Natural killer cell (primary cell): Measurements from ENCODE around the gene NR1I2. TPM values are rescaled to one million over a fixed set of nuclear protein-coding genes. Genes with fewer than 3 reads are reported as not detected.

Experiments used
- ATAC-seq, 3 donors: fragments of 150-1000 bp in 2 of 3; fragments of 200-7000 bp in 1 of 3; cut with Tn5 transposase; 1 replicate in 1 of 3; 2 replicates in 2 of 3; pipeline ENCODE4 v1.10.0; 2021; ENCODE audit warnings: mild to moderate bottlenecking in 2 of 3, moderate library complexity in 2 of 3
- DNase-seq, 2 donors: peaks; one replicate each; pipeline versions ENCODE4 v3.0.0 to v3.0.0-alpha.2; 2013 to 2021; ENCODE audit warnings: mixed read lengths in 1 of 2
- H3K27ac ChIP-seq: one replicate; pipeline ENCODE4 v1.5.1; 2013; ENCODE audit warnings: mild to moderate bottlenecking, low read length
- H3K27me3 ChIP-seq: one replicate; pipeline ENCODE4 v1.6.1; 2013; ENCODE audit warnings: low read length; ENCODE audit not compliant: control insufficient read depth, insufficient read depth
- H3K36me3 ChIP-seq: one replicate; pipeline ENCODE4 v1.6.1; 2013; ENCODE audit warnings: low read length; ENCODE audit not compliant: control insufficient read depth, insufficient read depth
- H3K4me1 ChIP-seq: one replicate; pipeline ENCODE4 v1.6.1; 2013; ENCODE audit warnings: low read length; ENCODE audit not compliant: control insufficient read depth, insufficient read depth
- H3K4me3 ChIP-seq: one replicate; pipeline ENCODE4 v1.5.1; 2013; ENCODE audit warnings: low read length
- H3K9me3 ChIP-seq: one replicate; pipeline ENCODE4 v1.6.1; 2013; ENCODE audit warnings: low read length; ENCODE audit not compliant: control insufficient read depth, insufficient read depth
- H3K27ac Mint-ChIP-seq, 2 donors: one replicate each; pipeline ENCODE4 v1.8.0; 2022; ENCODE audit warnings: mild to moderate bottlenecking in 2 of 2, mixed read lengths in 2 of 2, moderate library complexity in 1 of 2
- H3K27me3 Mint-ChIP-seq, 2 donors: one replicate each; pipeline ENCODE4 v1.8.0; 2022; ENCODE audit warnings: low read depth in 2 of 2, mixed read lengths in 2 of 2
- H3K36me3 Mint-ChIP-seq: one replicate; pipeline ENCODE4 v1.8.0; 2022; ENCODE audit warnings: mixed read lengths
- H3K4me1 Mint-ChIP-seq, 2 donors: one replicate each; pipeline ENCODE4 v1.8.0; 2022; ENCODE audit warnings: mixed read lengths in 2 of 2
- H3K4me3 Mint-ChIP-seq: one replicate; pipeline ENCODE4 v1.8.0; 2022; ENCODE audit warnings: mild to moderate bottlenecking, moderate library complexity, mixed read lengths
- H3K9me3 Mint-ChIP-seq, 2 donors: one replicate each; pipeline ENCODE4 v1.8.0; 2022; ENCODE audit warnings: mixed read lengths in 2 of 2
- CTCF ChIP-seq: fragments of 200-600 bp; IDR thresholded peaks from one replicate; pipeline ENCODE4 v1.8.0; 2022; ENCODE audit warnings: antibody characterized with exemption
- WGBS: methylation state at CpG from one replicate; pipeline ENCODE4 v1.1.7; 2013; ENCODE audit warnings: missing lambda C conversion rate; ENCODE audit not compliant: insufficient coverage; 5-methylcytosine and 5-hydroxymethylcytosine counted together
- intact Hi-C: fragments of 100-400 bp; cut with micrococcal nuclease; formaldehyde crosslinking; loops from one replicate; pipeline ENCODE4 v1.14.2; 2022
- total RNA-seq, 4 donors: library from RNA; stranded (reverse); fragments of 120-200 nt in 1 of 4; gene quantifications; one replicate each; pipeline versions ENCODE4 v1.2.3 to v1.2.4, GENCODE V29; 2013 to 2022

The NR1I2 gene
- total RNA-seq, 3 donors from 2014 or later (not counting 1 experiment from before 2014, with no cell fraction given): 0.13 to 0.25 (median 0.16) TPM

GRCh38 chr3:119759962-119760361, 21.9 kb upstream of the NR1I2 start:
- no CpG with 5 or more reads among the region's 1 CpG for WGBS
- ATAC-seq (no peak), DNase-seq (no peak)
- Histone ChIP-seq H3K4me1 (no peaks in the 10 kb centered on the region), H3K27ac (no peak overlapping the region), H3K4me3 (no peak overlapping the region), H3K27me3 (no peaks in the 10 kb centered on the region), H3K9me3 (no peaks in the 10 kb centered on the region), H3K36me3 (no peaks in the 10 kb centered on the region)
- no peaks in the 10 kb centered on the region for H3K36me3 Mint-ChIP-seq
- no peak overlapping the region for H3K4me3 Mint-ChIP-seq
- no peaks in the 10 kb centered on the region for H3K9me3 Mint-ChIP-seq
- intact Hi-C loops: no loop called here
- H3K4me1 Mint-ChIP-seq: no peaks in the 10 kb centered on the region
- peaks cover 15 to 39% of the 10 kb centered on the region in 2 donors for H3K27me3 Mint-ChIP-seq
- H3K27ac Mint-ChIP-seq: no peak overlapping the region
- no peak for TF ChIP-seq CTCF

- WGBS: no CpG with 5 or more reads among the region's 2 CpGs
- ATAC-seq (no peak), DNase-seq (no peak)
- no peak overlapping the region for H3K4me3 ChIP-seq
- Mint-ChIP-seq H3K4me1 (no peaks in the 10 kb centered on the region), H3K27me3 (peaks cover 17 to 31% of the 10 kb centered on the region in 2 donors), H3K4me3 (no peak overlapping the region), H3K27ac (no peak overlapping the region), H3K9me3 (no peaks in the 10 kb centered on the region), H3K36me3 (no peaks in the 10 kb centered on the region)
- no peaks in the 10 kb centered on the region for H3K27me3 ChIP-seq
- no peak for TF ChIP-seq CTCF
- no peaks in the 10 kb centered on the region for H3K9me3 ChIP-seq
- no peaks in the 10 kb centered on the region for H3K36me3 ChIP-seq
- intact Hi-C loops: no loop called here
- H3K27ac ChIP-seq: no peak overlapping the region
- no peaks in the 10 kb centered on the region for H3K4me1 ChIP-seq
Observed at GRCh38 chr3:119762876-119763275, 19.0 kb upstream of the NR1I2 start.

GRCh38 chr3:119763466-119763865, 18.4 kb upstream of the NR1I2 start:
- H3K27ac Mint-ChIP-seq: no peak overlapping the region
- H3K9me3 Mint-ChIP-seq: no peaks in the 10 kb centered on the region
- no peak overlapping the region for H3K4me3 ChIP-seq
- no peaks in the 10 kb centered on the region for H3K36me3 ChIP-seq
- no peaks in the 10 kb centered on the region for H3K27me3 ChIP-seq
- H3K4me1 ChIP-seq: no peaks in the 10 kb centered on the region
- H3K27me3 Mint-ChIP-seq: peaks cover 17 to 31% of the 10 kb centered on the region in 2 donors
- H3K4me3 Mint-ChIP-seq: no peak overlapping the region
- ATAC-seq (no peak), DNase-seq (no peak)
- no peak overlapping the region for H3K27ac ChIP-seq
- intact Hi-C loops: no loop called here
- no peak for TF ChIP-seq CTCF
- no peaks in the 10 kb centered on the region for H3K9me3 ChIP-seq
- no peaks in the 10 kb centered on the region for H3K4me1 Mint-ChIP-seq
- H3K36me3 Mint-ChIP-seq: no peaks in the 10 kb centered on the region

- intact Hi-C loops: no loop called here
- no peaks in the 10 kb centered on the region for H3K27me3 ChIP-seq
- ATAC-seq (no peak), DNase-seq (no peak)
- H3K4me1 Mint-ChIP-seq: no peaks in the 10 kb centered on the region
- H3K36me3 Mint-ChIP-seq: no peaks in the 10 kb centered on the region
- H3K4me3 ChIP-seq: no peak overlapping the region
- H3K4me3 Mint-ChIP-seq: no peak overlapping the region
- no peaks in the 10 kb centered on the region for H3K9me3 Mint-ChIP-seq
- no peaks in the 10 kb centered on the region for H3K36me3 ChIP-seq
- no peak overlapping the region for H3K27ac ChIP-seq
- H3K27me3 Mint-ChIP-seq: peaks cover 14 to 31% of the 10 kb centered on the region in 2 donors
- no peak overlapping the region for H3K27ac Mint-ChIP-seq
- no peaks in the 10 kb centered on the region for H3K4me1 ChIP-seq
- TF ChIP-seq CTCF: no peak
- no peaks in the 10 kb centered on the region for H3K9me3 ChIP-seq
- 100% methylated on average over 1 of the region's 1 CpG for WGBS
Observed at GRCh38 chr3:119765239-119765638, 16.7 kb upstream of the NR1I2 start.
